H9 (cell line): ENCODE measurements around the gene TEKT3. TPM values are rescaled to one million over a fixed set of nuclear protein-coding genes. Genes with fewer than 3 reads are reported as not detected.

Experiments used
- DNase-seq: peaks from one replicate; pipeline ENCODE4 v3.0.0-alpha.2; 2017
- H2AFZ ChIP-seq: one replicate; pipeline ENCODE4 v1.6.1; 2013; ENCODE audit warnings: mild to moderate bottlenecking, low read length, control low read depth, moderate library complexity
- H2AK5ac ChIP-seq: 2 replicates; pipeline ENCODE4 v1.6.1; 2013; ENCODE audit warnings: low read length, control low read depth, mixed read lengths; ENCODE audit not compliant: insufficient read length
- H2BK120ac ChIP-seq: one replicate; pipeline ENCODE4 v1.6.1; 2013; ENCODE audit warnings: low read depth, mild to moderate bottlenecking, low read length, control low read depth, inconsistent platforms; ENCODE audit not compliant: poor library complexity, severe bottlenecking
- H2BK12ac ChIP-seq: 2 replicates; pipeline ENCODE4 v1.6.1; 2013; ENCODE audit warnings: low read length, control low read depth, mixed read lengths, low read depth; ENCODE audit not compliant: insufficient read length
- H2BK15ac ChIP-seq: 2 replicates; pipeline ENCODE4 v1.6.1; 2013; ENCODE audit warnings: low read depth, low read length, control low read depth
- H2BK20ac ChIP-seq: one replicate; pipeline ENCODE4 v1.6.1; 2013; ENCODE audit warnings: low read depth, mild to moderate bottlenecking, low read length, control low read depth, inconsistent platforms; ENCODE audit not compliant: poor library complexity, severe bottlenecking
- H2BK5ac ChIP-seq: 2 replicates; pipeline ENCODE4 v1.6.1; 2013; ENCODE audit warnings: low read length, control low read depth, mixed read lengths; ENCODE audit not compliant: insufficient read length
- H3K14ac ChIP-seq: 2 replicates; pipeline ENCODE4 v1.6.1; 2013; ENCODE audit warnings: low read length, control low read depth; ENCODE audit not compliant: insufficient read depth
- H3K18ac ChIP-seq: 2 replicates; pipeline ENCODE4 v1.6.1; 2013; ENCODE audit warnings: low read depth, mild to moderate bottlenecking, mixed read lengths, low read length, control low read depth; ENCODE audit not compliant: insufficient read length
- H3K23ac ChIP-seq: 2 replicates; pipeline ENCODE4 v1.6.1; 2013; ENCODE audit warnings: low read length, control low read depth, mixed read lengths, low read depth; ENCODE audit not compliant: insufficient read length
- H3K23me2 ChIP-seq: 2 replicates; pipeline ENCODE4 v1.6.1; 2013; ENCODE audit warnings: low read depth, mild to moderate bottlenecking, mixed read lengths, low read length, control low read depth; ENCODE audit not compliant: insufficient read length, poor library complexity, severe bottlenecking
- H3K27ac ChIP-seq: 2 replicates; pipeline ENCODE4 v1.5.1; 2013; ENCODE audit warnings: low read length, control low read depth, mixed read lengths, low read depth; ENCODE audit not compliant: insufficient read length
- H3K27me3 ChIP-seq: 2 replicates; pipeline ENCODE4 v1.6.1; 2013; ENCODE audit warnings: low read length, control low read depth, inconsistent platforms; ENCODE audit not compliant: insufficient read depth
- H3K4ac ChIP-seq: 2 replicates; pipeline ENCODE4 v1.6.1; 2013; ENCODE audit warnings: low read depth, mild to moderate bottlenecking, control low read depth, inconsistent platforms, low read length, moderate library complexity
- H3K4me1 ChIP-seq: 2 replicates; pipeline ENCODE4 v1.6.1; 2013; ENCODE audit warnings: low read length, control low read depth, inconsistent platforms; ENCODE audit not compliant: insufficient read depth
- H3K4me2 ChIP-seq: 2 replicates; pipeline ENCODE4 v1.6.1; 2013; ENCODE audit warnings: low read length, control low read depth, mixed read lengths; ENCODE audit not compliant: insufficient read length, insufficient read depth
- H3K56ac ChIP-seq: 2 replicates; pipeline ENCODE4 v1.6.1; 2013; ENCODE audit warnings: low read depth, mild to moderate bottlenecking, mixed read lengths, low read length, control low read depth; ENCODE audit not compliant: insufficient read length
- H3K79me1 ChIP-seq: 2 replicates; pipeline ENCODE4 v1.6.1; 2013; ENCODE audit warnings: low read depth, mild to moderate bottlenecking, moderate library complexity, low read length, control low read depth, inconsistent platforms; ENCODE audit not compliant: insufficient read depth, poor library complexity, severe bottlenecking
- H3K79me2 ChIP-seq: 2 replicates; pipeline ENCODE4 v1.6.1; 2013; ENCODE audit warnings: low read length, control low read depth, inconsistent platforms; ENCODE audit not compliant: insufficient read depth
- H3K9ac ChIP-seq: 2 replicates; pipeline ENCODE4 v1.6.1; 2013; ENCODE audit warnings: low read length, control low read depth, mixed read lengths; ENCODE audit not compliant: insufficient read length; ENCODE audit errors: extremely low read depth
- H3K9me3 ChIP-seq: one replicate; pipeline ENCODE4 v1.6.1; 2013; ENCODE audit warnings: low read depth, low read length, inconsistent platforms; ENCODE audit not compliant: control insufficient read depth
- H3T11ph ChIP-seq: one replicate; pipeline ENCODE4 v1.6.1; 2013; ENCODE audit warnings: mild to moderate bottlenecking, low read length, control low read depth, inconsistent platforms
- H4K20me1 ChIP-seq: one replicate; pipeline ENCODE4 v1.6.1; 2013; ENCODE audit not compliant: control insufficient read depth, insufficient read length, insufficient read depth
- H4K5ac ChIP-seq: 2 replicates; pipeline ENCODE4 v1.6.1; 2013; ENCODE audit warnings: low read depth, mild to moderate bottlenecking, mixed read lengths, low read length, control low read depth; ENCODE audit not compliant: insufficient read length
- H4K8ac ChIP-seq: replicated peaks from 2 replicates; pipeline ENCODE4 v1.6.1; 2013; ENCODE audit warnings: low read length, control low read depth, mixed read lengths, low read depth; ENCODE audit not compliant: insufficient read length
- H4K91ac ChIP-seq: 2 replicates; pipeline ENCODE4 v1.6.1; 2013; ENCODE audit warnings: low read depth, mild to moderate bottlenecking, moderate library complexity, mixed read lengths, low read length, control low read depth; ENCODE audit not compliant: insufficient read length
- H3K27ac Mint-ChIP-seq, 3 experiments: 2 replicates in 2 of 3; 3 replicates in 1 of 3; pipeline ENCODE4 v1.8.0; 2020 to 2021; ENCODE audit warnings: mixed read lengths in 3 of 3, mild to moderate bottlenecking in 1 of 3, moderate library complexity in 1 of 3
- H3K27me3 Mint-ChIP-seq: 2 replicates; pipeline ENCODE4 v1.8.0; 2021; ENCODE audit warnings: low read depth, mild to moderate bottlenecking, moderate library complexity, mixed read lengths
- H3K36me3 Mint-ChIP-seq, 3 experiments: 2 replicates in 2 of 3; 3 replicates in 1 of 3; pipeline ENCODE4 v1.8.0; 2020 to 2021; ENCODE audit warnings: low read depth in 3 of 3, mixed read lengths in 3 of 3; ENCODE audit not compliant: insufficient read depth in 1 of 3
- H3K4me1 Mint-ChIP-seq, 2 experiments: 2 replicates each; pipeline ENCODE4 v1.8.0; 2020; ENCODE audit warnings: mixed read lengths in 2 of 2
- H3K4me3 Mint-ChIP-seq, 2 experiments: 2 replicates in 1 of 2; 3 replicates in 1 of 2; pipeline ENCODE4 v1.8.0; 2020 to 2021; ENCODE audit warnings: mild to moderate bottlenecking in 2 of 2, mixed read lengths in 2 of 2, moderate library complexity in 1 of 2
- H3K9me3 Mint-ChIP-seq, 2 experiments: 2 replicates in 1 of 2; 3 replicates in 1 of 2; pipeline ENCODE4 v1.8.0; 2020; ENCODE audit warnings: mild to moderate bottlenecking in 2 of 2, mixed read lengths in 2 of 2, moderate library complexity in 1 of 2
- WGBS: extraction: QIAGEN DNeasy Blood & Tissue Kit; methylation state at CpG from one replicate; pipeline ENCODE4 v1.1.7; 2013; ENCODE audit warnings: missing lambda C conversion rate, low lambda C conversion rate, mixed read lengths; ENCODE audit not compliant: insufficient read length; ENCODE audit errors: extremely low coverage; 5-methylcytosine and 5-hydroxymethylcytosine counted together
- total RNA-seq: library from RNA; stranded (reverse); gene quantifications from 2 replicates; pipeline ENCODE4 v1.2.1, GENCODE V29; 2021
- TF ChIP-seq, protein P1 (sequence below): fragments of 200-600 bp; sonication (generic); conservative IDR thresholded peaks from 3 replicates; pipeline ENCODE4 v1.8.0; 2021; ENCODE audit warnings: antibody characterized with exemption, mild to moderate bottlenecking

TEKT3 gene
- total RNA-seq, 1 experiment from 2014 or later, result 0.42 TPM

DNA sequence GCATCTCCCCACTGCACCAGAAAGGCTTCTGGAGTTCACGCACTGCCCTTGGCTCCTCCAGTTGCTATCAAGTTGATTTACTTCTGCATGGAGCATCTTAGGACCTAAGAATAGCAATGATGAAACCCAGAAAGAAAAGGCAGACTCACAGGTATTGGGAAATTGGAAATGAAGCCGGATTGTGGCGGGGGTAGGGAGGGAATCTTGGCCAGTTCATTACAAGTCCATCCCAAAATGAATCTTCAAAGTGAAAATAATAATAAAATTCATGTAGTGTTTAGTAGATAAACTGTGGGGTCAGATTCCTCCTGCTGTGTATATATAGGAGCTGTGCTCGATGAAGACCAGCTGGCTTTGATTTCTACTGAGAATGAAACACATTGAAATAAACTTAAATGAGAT, 33.7 kb downstream of the TEKT3 start:
- H3K79me2 ChIP-seq, result no peaks in the 10 kb centered on the region
- H3K23me2 ChIP-seq, result no peaks in the 10 kb centered on the region
- no peaks in the 10 kb centered on the region for H4K20me1 ChIP-seq
- H3K18ac ChIP-seq, result no peak overlapping the region
- H3K4ac ChIP-seq, result no peak overlapping the region
- H3K14ac ChIP-seq, result no peak overlapping the region
- Mint-ChIP-seq H3K4me3 (no peak overlapping the region), H3K27ac (no peak overlapping the region), H3K4me1 (no peaks in the 10 kb centered on the region), H3K27me3 (no peaks in the 10 kb centered on the region; the same call in 1 of the 2 replicates), H3K36me3 (no peaks in the 10 kb centered on the region), H3K9me3 (no peaks in the 10 kb centered on the region)
- no peak overlapping the region for H4K8ac ChIP-seq
- no CpG with 5 or more reads among the region's 4 CpGs for WGBS
- no peak overlapping the region for H4K91ac ChIP-seq
- no peak for DNase-seq
- H3K79me1 ChIP-seq, result no peaks in the 10 kb centered on the region
- no peak overlapping the region for H2BK120ac ChIP-seq
- H3K23ac ChIP-seq, result no peak overlapping the region
- H3K4me1 ChIP-seq, result no peaks in the 10 kb centered on the region
- H3K27ac ChIP-seq, result no peak overlapping the region
- H3K4me2 ChIP-seq, result no peak overlapping the region
- H2AK5ac ChIP-seq, result no peak overlapping the region
- H3K56ac ChIP-seq, result no peak overlapping the region
- no peak overlapping the region for H2AFZ ChIP-seq
- H2BK12ac ChIP-seq, result no peak overlapping the region
- no peak overlapping the region for H2BK5ac ChIP-seq
- H4K5ac ChIP-seq, result no peak overlapping the region
- no peaks in the 10 kb centered on the region for H3K9me3 ChIP-seq
- H2BK15ac ChIP-seq, result no peak overlapping the region
- no peak overlapping the region for H3K9ac ChIP-seq
- TF ChIP-seq, protein P1, sequence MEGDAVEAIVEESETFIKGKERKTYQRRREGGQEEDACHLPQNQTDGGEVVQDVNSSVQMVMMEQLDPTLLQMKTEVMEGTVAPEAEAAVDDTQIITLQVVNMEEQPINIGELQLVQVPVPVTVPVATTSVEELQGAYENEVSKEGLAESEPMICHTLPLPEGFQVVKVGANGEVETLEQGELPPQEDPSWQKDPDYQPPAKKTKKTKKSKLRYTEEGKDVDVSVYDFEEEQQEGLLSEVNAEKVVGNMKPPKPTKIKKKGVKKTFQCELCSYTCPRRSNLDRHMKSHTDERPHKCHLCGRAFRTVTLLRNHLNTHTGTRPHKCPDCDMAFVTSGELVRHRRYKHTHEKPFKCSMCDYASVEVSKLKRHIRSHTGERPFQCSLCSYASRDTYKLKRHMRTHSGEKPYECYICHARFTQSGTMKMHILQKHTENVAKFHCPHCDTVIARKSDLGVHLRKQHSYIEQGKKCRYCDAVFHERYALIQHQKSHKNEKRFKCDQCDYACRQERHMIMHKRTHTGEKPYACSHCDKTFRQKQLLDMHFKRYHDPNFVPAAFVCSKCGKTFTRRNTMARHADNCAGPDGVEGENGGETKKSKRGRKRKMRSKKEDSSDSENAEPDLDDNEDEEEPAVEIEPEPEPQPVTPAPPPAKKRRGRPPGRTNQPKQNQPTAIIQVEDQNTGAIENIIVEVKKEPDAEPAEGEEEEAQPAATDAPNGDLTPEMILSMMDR, result no peak
- no peak overlapping the region for H3T11ph ChIP-seq
- H2BK20ac ChIP-seq, result no peak overlapping the region
- H3K27me3 ChIP-seq, result no peaks in the 10 kb centered on the region
